HepG2 (cell line): ENCODE measurements around the gene BOD1L1. TPM values are rescaled to one million over a fixed set of nuclear protein-coding genes. Genes with fewer than 3 reads are reported as not detected.

Experiments
- ATAC-seq: fragments of 200-7000 bp; cut with Tn5 transposase; 3 replicates; pipeline ENCODE4 v1.9.1; 2020; ENCODE audit warnings: mild to moderate bottlenecking, moderate library complexity
- BruUV-seq: library from RNA; stranded (reverse); fragments of 400-500 nt; replicated peaks from 2 replicates; lab custom pipeline; 2021; lab: Mats Ljungman, UMichigan
- CTCF ChIA-PET: fragments of 300-600 bp; formaldehyde crosslinking; extraction: SDS; loops from one replicate; lab custom pipeline; 2021; ENCODE audit warnings: low total read pairs, inconsistent platforms, low intra/inter-chr PET ratio; lab: Yijun Ruan, JAX
- POLR2A ChIA-PET: fragments of 350-600 bp; sonication (Branson Sonifier 250); formaldehyde crosslinking; loops from one replicate; lab custom pipeline; 2020; ENCODE audit warnings: antibody characterized with exemption, inconsistent platforms; lab: Yijun Ruan, JAX
- DNase-seq: peaks from one replicate; pipeline ENCODE4 v3.0.0-alpha.2; 2015; ENCODE audit warnings: low spot score
- FAIRE-seq: peaks from 3 replicates; lab custom pipeline; 2011; peaks lifted over from hg19 to GRCh38; lab: Jason Lieb, UNC
- H2AFZ ChIP-seq: one replicate; pipeline ENCODE4 v1.6.1; 2011; ENCODE audit warnings: low read length, inconsistent platforms
- H3K27ac ChIP-seq: fragments of 300-600 bp; 3 replicates; pipeline ENCODE4 v1.8.0; 2011; ENCODE audit warnings: mixed run types, mild to moderate bottlenecking, mixed read lengths, low read length, inconsistent platforms; ENCODE audit not compliant: insufficient read depth; ENCODE audit errors: extremely low read length
- H3K27me3 ChIP-seq, 2 experiments: fragments of 200-600 bp in 1 of 2; 2 replicates in 1 of 2; 3 replicates in 1 of 2; pipeline versions ENCODE4 v1.6.0 to v1.8.0; 2011; ENCODE audit warnings: low read length in 2 of 2, mild to moderate bottlenecking in 2 of 2, moderate library complexity in 2 of 2, inconsistent platforms in 1 of 2; ENCODE audit not compliant: insufficient read depth in 2 of 2, control insufficient read depth in 1 of 2
- H3K36me3 ChIP-seq, 2 experiments: fragments of 200-600 bp in 1 of 2; replicated peaks in 1 of 2; 2 replicates in 1 of 2; 3 replicates in 1 of 2; pipeline versions ENCODE4 v1.5.1 to v1.8.0; 2011; ENCODE audit warnings: low read length in 2 of 2, inconsistent platforms in 1 of 2; ENCODE audit not compliant: insufficient read depth in 2 of 2, control insufficient read depth in 1 of 2
- H3K4me1 ChIP-seq: 2 replicates; pipeline ENCODE4 v1.5.1; 2012; ENCODE audit warnings: low read length, inconsistent platforms; ENCODE audit not compliant: insufficient read depth
- H3K4me2 ChIP-seq: 2 replicates; pipeline ENCODE4 v1.6.0; 2011; ENCODE audit warnings: low read depth, low read length, inconsistent platforms
- H3K4me3 ChIP-seq, 3 experiments: fragments of 200-600 bp in 1 of 3; sonication (generic), shearing (Covaris generic) in 1 of 3; replicated peaks in 1 of 3; 2 replicates each; pipeline ENCODE4 v1.5.1; 2011 to 2016; ENCODE audit warnings: low read length in 3 of 3, inconsistent platforms in 2 of 3, low read depth in 2 of 3, mild to moderate bottlenecking in 2 of 3, control low read depth in 1 of 3, mixed read lengths in 1 of 3; ENCODE audit not compliant: insufficient read depth in 1 of 3
- H3K79me2 ChIP-seq: one replicate; pipeline ENCODE4 v1.6.1; 2011; ENCODE audit warnings: low read length, inconsistent platforms; ENCODE audit not compliant: insufficient read depth
- H3K9ac ChIP-seq: 2 replicates; pipeline ENCODE4 v1.6.0; 2011; ENCODE audit warnings: mild to moderate bottlenecking, low read depth, low read length, inconsistent platforms; ENCODE audit not compliant: insufficient read depth
- H3K9me3 ChIP-seq: 2 replicates; pipeline ENCODE4 v1.5.1; 2012; ENCODE audit warnings: mild to moderate bottlenecking, low read length
- H4K20me1 ChIP-seq: 2 replicates; pipeline ENCODE4 v1.6.0; 2011; ENCODE audit warnings: inconsistent platforms, mild to moderate bottlenecking, low read length, moderate library complexity; ENCODE audit not compliant: insufficient read depth
- FOXJ3 ChIP-seq: sonication (generic); formaldehyde crosslinking; IDR thresholded peaks from 2 replicates; pipeline ENCODE4 v1.4.0; 2020; ENCODE audit warnings: missing genetic modification reagents, mild to moderate bottlenecking, borderline replicate concordance
- FOXK1 ChIP-seq: sonication (generic); formaldehyde crosslinking; IDR thresholded peaks from 2 replicates; pipeline ENCODE4 v1.4.0; 2020; ENCODE audit warnings: low read depth, missing genetic modification reagents, borderline replicate concordance
- HDAC1 ChIP-seq: sonication (generic); formaldehyde crosslinking; IDR thresholded peaks from 2 replicates; pipeline ENCODE4 v1.5.1; 2020; ENCODE audit warnings: mild to moderate bottlenecking, missing genetic modification reagents
- HES4 ChIP-seq: sonication (generic); formaldehyde crosslinking; IDR thresholded peaks from 2 replicates; pipeline ENCODE4 v1.9.0; 2021; ENCODE audit warnings: mild to moderate bottlenecking, missing genetic modification reagents, borderline replicate concordance
- IRX3 ChIP-seq: sonication (generic); formaldehyde crosslinking; IDR thresholded peaks from 2 replicates; pipeline ENCODE4 v1.8.1; 2023; ENCODE audit warnings: mild to moderate bottlenecking, low read depth, missing genetic modification reagents, borderline replicate concordance
- KLF12 ChIP-seq: sonication (generic); formaldehyde crosslinking; IDR thresholded peaks from 2 replicates; pipeline ENCODE4 v1.4.0; 2020; ENCODE audit warnings: missing genetic modification reagents, borderline replicate concordance
- LCORL ChIP-seq, 2 experiments: fragments of 450-650 bp in 1 of 2; sonication (generic) in 1 of 2; formaldehyde crosslinking in 1 of 2; IDR thresholded peaks; 2 replicates each; pipeline versions ENCODE4 v1.5.0 to v1.6.1; 2017 to 2020; ENCODE audit warnings: antibody characterized with exemption in 1 of 2, missing genetic modification reagents in 1 of 2
- RNF2 ChIP-seq: fragments of 450-650 bp; conservative IDR thresholded peaks from 2 replicates; pipeline ENCODE4 v1.6.1; 2016; ENCODE audit warnings: low read depth
- SALL1 ChIP-seq: sonication (generic); formaldehyde crosslinking; IDR thresholded peaks from 2 replicates; pipeline ENCODE4 v1.8.0; 2022; ENCODE audit warnings: mild to moderate bottlenecking, missing genetic modification reagents
- ZFP90 ChIP-seq: sonication (generic); formaldehyde crosslinking; IDR thresholded peaks from 2 replicates; pipeline ENCODE4 v1.8.0; 2022; ENCODE audit warnings: missing genetic modification reagents, mild to moderate bottlenecking, inconsistent platforms, borderline replicate concordance
- ZNF292 ChIP-seq: sonication (generic); formaldehyde crosslinking; IDR thresholded peaks from 2 replicates; pipeline ENCODE4 v1.8.1; 2022; ENCODE audit warnings: mild to moderate bottlenecking, low read depth, missing genetic modification reagents, borderline replicate concordance
- ZNF614 ChIP-seq: IDR thresholded peaks from 2 replicates; pipeline ENCODE4 v1.6.1; 2018; ENCODE audit warnings: missing biosample characterization, missing genetic modification reagents, inconsistent platforms, borderline replicate concordance
- ZNF678 ChIP-seq: sonication (generic); formaldehyde crosslinking; IDR thresholded peaks from 2 replicates; pipeline ENCODE4 v1.4.0; 2020; ENCODE audit warnings: mild to moderate bottlenecking, missing genetic modification reagents
- WGBS: methylation state at CpG from one replicate; pipeline ENCODE4 v1.1.6; 2017; ENCODE audit warnings: low lambda C conversion rate; 5-methylcytosine and 5-hydroxymethylcytosine counted together
- in situ Hi-C: cut with HindIII; loops from 2 replicates; pipeline ENCODE4 v1.10.0; 2017; ENCODE audit warnings: low pct_unique_long_range_greater_than_20kb; ENCODE audit not compliant: extremely low pct_ligation_motif_present
- intact Hi-C: fragments of 100-400 bp; cut with micrococcal nuclease; formaldehyde crosslinking; loops from one replicate; pipeline ENCODE4 v1.10.0; 2022; ENCODE audit not compliant: unreplicated experiment
- polyA plus RNA-seq, 8 experiments: library from polyadenylated mRNA; depleted of rRNA in 3 of 8; stranded (reverse) in 7 of 8; unstranded in 1 of 8; fragments of >200 nt; fragmentation: Illumina TruSeq in 4 of 8; extraction: Trizol in 4 of 8; gene quantifications; 2 replicates each; pipeline versions ENCODE4 v1.2.1 to v1.2.3, GENCODE V29; 2011 to 2016; ENCODE audit warnings: low read depth in 4 of 8, missing spikeins in 1 of 8, mixed read lengths in 1 of 8; ENCODE audit not compliant: insufficient read depth in 1 of 8
- total RNA-seq, 5 experiments: library from RNA; depleted of rRNA; stranded (reverse); fragments of >200 nt; fragmentation: Illumina TruSeq; extraction: Trizol; gene quantifications; 2 replicates each; pipeline ENCODE4 v1.2.3, GENCODE V29; 2016; ENCODE audit warnings: low read depth in 1 of 5
- TF ChIP-seq, protein P1 (sequence below): sonication (generic); formaldehyde crosslinking; IDR thresholded peaks from 2 replicates; pipeline ENCODE4 v1.4.0; 2020; ENCODE audit warnings: missing genetic modification reagents
- TF ChIP-seq, protein P2 (sequence below): sonication (generic); formaldehyde crosslinking; IDR thresholded peaks from 2 replicates; pipeline ENCODE4 v1.5.1; 2020; ENCODE audit warnings: missing genetic modification reagents, mild to moderate bottlenecking, borderline replicate concordance
- TF ChIP-seq, protein P3 (sequence below): sonication (generic); formaldehyde crosslinking; IDR thresholded peaks from 2 replicates; pipeline ENCODE4 v1.8.1; 2023; ENCODE audit warnings: mild to moderate bottlenecking, missing genetic modification reagents, borderline replicate concordance
- TF ChIP-seq, protein P4 (sequence below): sonication (generic); formaldehyde crosslinking; IDR thresholded peaks from 2 replicates; pipeline ENCODE4 v1.5.0; 2020; ENCODE audit warnings: missing genetic modification reagents, mild to moderate bottlenecking, borderline replicate concordance

The BOD1L1 gene
- total and polyA plus RNA-seq, 2 of the 13 experiments (the other 11 are each of a cell fraction or from before 2014, with no cell fraction given) = 11.7 to 17.9 TPM

GRCh38 chr4:13626492-13627177, 890 bp downstream of the BOD1L1 start:
- Histone ChIP-seq H3K27me3 (no peaks in the 10 kb centered on the region; a peak in 1 of 5 replicates), H3K36me3 (no peaks in the 10 kb centered on the region), H3K4me2 (peak overlapping the region; percentile 90)
- TF ChIP-seq KLF12 (CRISPR knock-in tag) (no peak), FOXJ3 (CRISPR knock-in tag) (no peak), HES4 (CRISPR knock-in tag) (no peak), IRX3 (CRISPR knock-in tag) (no peak), LCORL (IDR thresholded peaks at IDR 0.05) (no peak), LCORL (CRISPR knock-in tag; IDR thresholded peaks at IDR 0.05) (no peak), ZNF614 (CRISPR knock-in tag) (no peak), ZNF292 (CRISPR knock-in tag) (no peak), ZNF678 (CRISPR knock-in tag) (no peak), HDAC1 (CRISPR knock-in tag) (no peak), RNF2 (no peak), ZFP90 (CRISPR knock-in tag) (no peak), FOXK1 (CRISPR knock-in tag) (no peak), SALL1 (CRISPR knock-in tag) (no peak)
- TF ChIP-seq, protein P1, sequence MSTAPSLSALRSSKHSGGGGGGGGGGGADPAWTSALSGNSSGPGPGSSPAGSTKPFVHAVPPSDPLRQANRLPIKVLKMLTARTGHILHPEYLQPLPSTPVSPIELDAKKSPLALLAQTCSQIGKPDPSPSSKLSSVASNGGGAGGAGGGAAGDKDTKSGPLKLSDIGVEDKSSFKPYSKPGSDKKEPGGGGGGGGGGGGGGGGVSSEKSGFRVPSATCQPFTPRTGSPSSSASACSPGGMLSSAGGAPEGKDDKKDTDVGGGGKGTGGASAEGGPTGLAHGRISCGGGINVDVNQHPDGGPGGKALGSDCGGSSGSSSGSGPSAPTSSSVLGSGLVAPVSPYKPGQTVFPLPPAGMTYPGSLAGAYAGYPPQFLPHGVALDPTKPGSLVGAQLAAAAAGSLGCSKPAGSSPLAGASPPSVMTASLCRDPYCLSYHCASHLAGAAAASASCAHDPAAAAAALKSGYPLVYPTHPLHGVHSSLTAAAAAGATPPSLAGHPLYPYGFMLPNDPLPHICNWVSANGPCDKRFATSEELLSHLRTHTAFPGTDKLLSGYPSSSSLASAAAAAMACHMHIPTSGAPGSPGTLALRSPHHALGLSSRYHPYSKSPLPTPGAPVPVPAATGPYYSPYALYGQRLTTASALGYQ (CRISPR knock-in tag) = no peak
- TF ChIP-seq, protein P2, sequence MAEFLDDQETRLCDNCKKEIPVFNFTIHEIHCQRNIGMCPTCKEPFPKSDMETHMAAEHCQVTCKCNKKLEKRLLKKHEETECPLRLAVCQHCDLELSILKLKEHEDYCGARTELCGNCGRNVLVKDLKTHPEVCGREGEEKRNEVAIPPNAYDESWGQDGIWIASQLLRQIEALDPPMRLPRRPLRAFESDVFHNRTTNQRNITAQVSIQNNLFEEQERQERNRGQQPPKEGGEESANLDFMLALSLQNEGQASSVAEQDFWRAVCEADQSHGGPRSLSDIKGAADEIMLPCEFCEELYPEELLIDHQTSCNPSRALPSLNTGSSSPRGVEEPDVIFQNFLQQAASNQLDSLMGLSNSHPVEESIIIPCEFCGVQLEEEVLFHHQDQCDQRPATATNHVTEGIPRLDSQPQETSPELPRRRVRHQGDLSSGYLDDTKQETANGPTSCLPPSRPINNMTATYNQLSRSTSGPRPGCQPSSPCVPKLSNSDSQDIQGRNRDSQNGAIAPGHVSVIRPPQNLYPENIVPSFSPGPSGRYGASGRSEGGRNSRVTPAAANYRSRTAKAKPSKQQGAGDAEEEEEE = no peak
- TF ChIP-seq, protein P3, sequence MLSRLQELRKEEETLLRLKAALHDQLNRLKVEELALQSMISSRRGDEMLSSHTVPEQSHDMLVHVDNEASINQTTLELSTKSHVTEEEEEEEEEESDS (CRISPR knock-in tag) = no peak
- TF ChIP-seq, protein P4, sequence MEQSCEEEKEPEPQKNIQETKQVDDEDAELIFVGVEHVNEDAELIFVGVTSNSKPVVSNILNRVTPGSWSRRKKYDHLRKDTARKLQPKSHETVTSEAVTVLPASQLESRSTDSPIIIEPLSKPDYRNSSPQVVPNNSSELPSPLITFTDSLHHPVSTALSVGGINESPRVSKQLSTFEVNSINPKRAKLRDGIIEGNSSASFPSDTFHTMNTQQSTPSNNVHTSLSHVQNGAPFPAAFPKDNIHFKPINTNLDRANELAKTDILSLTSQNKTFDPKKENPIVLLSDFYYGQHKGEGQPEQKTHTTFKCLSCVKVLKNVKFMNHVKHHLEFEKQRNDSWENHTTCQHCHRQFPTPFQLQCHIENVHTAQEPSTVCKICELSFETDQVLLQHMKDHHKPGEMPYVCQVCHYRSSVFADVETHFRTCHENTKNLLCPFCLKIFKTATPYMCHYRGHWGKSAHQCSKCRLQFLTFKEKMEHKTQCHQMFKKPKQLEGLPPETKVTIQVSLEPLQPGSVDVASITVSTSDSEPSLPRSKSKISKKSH (CRISPR knock-in tag) = no peak
- TF ChIP-seq, all 625 proteins: peak for 0
- no peak for DNase-seq
- under 1% methylated on average over 9 of the region's 9 CpGs for WGBS
- BruUV-seq = TSS peak; percentile 66
- no peak for ATAC-seq
- peak overlapping the region; percentile 78 to 97 (median 91) for H3K4me3 ChIP-seq
- ChIA-PET POLR2A (interaction anchor here (0.6 kb wide), 1 partner anchor 1998 kb away, joined by 3 read pairs; no protein-coding TSS in a partner anchor), CTCF (no interaction called here)
- in situ Hi-C loops = loop anchor here (25.0 kb wide), 2 partner anchors 1386 to 1536 kb away; partner anchors contain the start of gene CPEB2
- intact Hi-C loops = loop anchor here (10.0 kb wide), 1 partner anchor 1378 kb away; the partner anchor contains the start of gene CPEB2
- H3K79me2 ChIP-seq = peaks cover 32% of the 10 kb centered on the region
- H3K4me1 ChIP-seq = peaks cover 22% of the 10 kb centered on the region
- H3K9me3 ChIP-seq = no peaks in the 10 kb centered on the region
- H3K9ac ChIP-seq = peak overlapping the region; percentile 91
- H3K27ac ChIP-seq = peak overlapping the region; percentile 73
- no peak for FAIRE-seq
- peaks cover 4% of the 10 kb centered on the region; the same call in 1 of the 2 replicates for H4K20me1 ChIP-seq
- no peak overlapping the region for H2AFZ ChIP-seq
